Activated CD4-positive, alpha-beta T cell treated with anti-CD3 and anti-CD28 coated beads, Interleukin-2, amount 50 U/mL, for 24 hours (primary cell): ENCODE results near the gene DAND5.
A peak's percentile ranks its signal among the peaks of the same experiment; 100 is the strongest.

Experiments used
- DNase-seq, 2 donors: peaks; one replicate each; pipeline ENCODE4 v3.0.0-alpha.2; 2020; ENCODE audit warnings: low read depth in 1 of 2, low spot score in 1 of 2

The DAND5 gene

GRCh38 chr19:12991296-12991695 is 21.9 kb downstream of the DAND5 start:
- no peak for DNase-seq

DNA sequence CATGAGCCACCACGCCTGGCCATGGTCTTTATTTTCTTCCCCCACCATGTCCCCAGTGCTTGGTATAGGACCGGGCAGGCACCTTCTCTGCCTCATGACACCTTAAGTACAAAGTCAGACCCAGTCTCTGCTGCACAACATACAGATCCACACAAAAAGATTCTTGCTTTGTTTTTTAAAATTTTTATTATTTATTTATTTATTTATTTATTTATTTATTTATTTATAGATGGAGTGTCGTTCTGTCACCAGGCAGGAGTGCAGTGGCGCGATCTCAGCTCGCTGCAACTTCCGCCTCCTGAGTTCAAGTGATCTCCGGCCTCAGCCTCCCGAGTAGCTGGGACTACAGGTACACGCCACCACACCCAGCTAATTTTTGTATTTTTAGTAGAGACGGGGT is 23.4 kb downstream of the DAND5 start:
- DNase-seq: no peak

- DNase-seq: no peak
Measured at GRCh38 chr19:12993562-12993961, 24.2 kb downstream of the DAND5 start.

- DNase-seq: peak in 1 of 2 donors; percentile 21
Measured at GRCh38 chr19:12994701-12995595, 25.6 kb downstream of the DAND5 start, which contains the start of gene NFIX. Gene NFIX (plus strand): TSS chr19:12995475. CDS start chr19:12995838, 363 bp downstream.

- no peak for DNase-seq
Measured at GRCh38 chr19:12995596-12996405, 26.4 kb downstream of the DAND5 start.

DNA sequence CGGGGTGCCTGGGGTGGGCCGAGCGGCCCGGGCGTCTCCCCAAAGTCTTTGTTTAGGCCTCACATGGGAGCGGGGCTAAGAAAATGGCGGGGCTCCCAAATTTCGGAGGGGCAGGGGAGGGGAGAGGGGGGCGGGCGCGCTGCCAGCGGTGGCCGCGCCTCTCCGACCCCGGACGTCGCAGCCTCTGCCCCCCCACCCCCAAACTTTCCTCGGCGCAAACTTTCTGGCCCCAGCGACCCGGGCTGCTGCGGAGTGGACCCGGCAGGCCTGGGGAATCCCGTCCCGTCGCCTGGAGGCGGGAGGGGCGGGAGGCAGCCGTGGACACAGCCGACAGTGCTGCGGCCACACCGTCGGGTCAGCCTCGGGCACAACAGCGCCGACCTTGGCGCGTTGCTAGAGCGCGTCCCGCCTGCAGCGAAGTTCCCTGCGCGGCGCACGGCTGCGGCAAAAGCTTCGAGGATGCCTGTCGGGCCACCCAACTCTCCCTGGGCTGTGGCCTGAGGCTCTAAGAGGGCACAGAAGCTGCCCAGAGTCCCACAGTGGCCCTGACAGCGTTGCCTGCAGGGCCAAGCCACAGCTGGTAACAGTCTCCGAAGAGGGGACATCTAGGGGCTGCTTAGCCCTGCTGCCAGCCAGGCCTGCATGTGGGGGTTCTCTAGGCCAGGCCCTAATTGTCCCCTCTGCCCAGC is 27.2 kb downstream of the DAND5 start:
- DNase-seq: no peak

GRCh38 chr19:12997179-12997966 is 28.0 kb downstream of the DAND5 start:
- no peak for DNase-seq

DNA sequence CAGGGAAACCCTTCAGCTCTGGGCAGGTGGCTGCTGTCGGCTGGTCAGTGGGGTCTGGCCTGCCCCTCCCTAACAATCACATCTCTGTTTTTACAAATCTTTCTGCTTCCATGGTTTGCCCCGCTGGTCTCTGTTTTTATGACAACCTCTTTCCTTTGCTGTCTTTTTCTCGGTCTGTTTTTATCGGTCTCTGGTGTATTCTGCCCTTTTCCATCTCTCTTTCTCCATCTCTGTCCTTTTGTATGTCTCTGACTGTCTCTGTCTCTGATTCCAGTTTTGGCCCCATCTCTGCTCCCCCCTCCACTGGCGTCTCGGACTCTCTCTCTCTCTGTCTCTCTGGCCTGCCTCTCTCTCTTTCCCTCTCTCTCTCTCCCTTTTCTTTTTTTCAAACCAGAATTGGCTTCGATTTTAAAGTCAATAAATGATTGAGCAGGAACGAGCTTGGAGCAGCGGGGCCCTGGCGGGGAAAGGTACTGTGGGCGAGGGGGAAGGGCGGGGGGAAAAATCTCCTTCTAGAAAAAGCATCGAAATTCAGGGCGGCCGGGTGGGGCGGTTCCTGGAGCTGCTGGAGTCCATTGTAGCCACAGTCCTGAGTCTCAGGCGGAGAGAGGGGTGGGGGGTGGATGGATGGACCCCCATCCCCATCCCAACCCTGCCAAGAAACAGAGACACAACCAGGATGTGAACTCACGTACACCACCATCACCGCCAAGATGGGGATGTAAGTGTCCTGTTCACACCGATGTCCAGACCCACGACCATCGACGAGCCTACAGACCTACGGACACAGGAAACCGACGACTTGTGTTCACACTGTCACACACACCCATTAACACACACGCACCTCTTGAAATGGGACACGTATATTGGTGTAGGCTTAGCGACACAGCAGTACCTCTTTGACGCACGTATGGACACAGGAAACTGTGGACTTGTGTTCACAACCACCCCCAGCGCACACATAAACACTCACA is 28.9 kb downstream of the DAND5 start:
- no peak for DNase-seq

DNA sequence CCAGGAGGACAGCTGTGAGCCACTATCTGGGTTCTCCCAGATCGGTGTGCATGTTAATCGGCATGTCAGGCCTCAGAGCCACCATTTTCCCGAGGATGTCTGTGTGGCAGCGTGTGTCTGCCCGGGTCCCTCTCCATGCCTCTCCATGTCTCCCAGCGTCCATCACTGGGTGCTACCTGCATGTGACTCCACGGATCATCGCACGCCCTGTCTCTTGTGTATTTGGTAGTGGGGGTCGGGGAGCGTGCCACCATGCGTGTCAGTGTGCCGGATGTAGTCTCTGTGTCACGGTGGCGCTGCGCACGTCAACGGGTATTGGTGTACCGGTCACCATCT is 31.8 kb downstream of the DAND5 start:
- no peak for DNase-seq

DNA sequence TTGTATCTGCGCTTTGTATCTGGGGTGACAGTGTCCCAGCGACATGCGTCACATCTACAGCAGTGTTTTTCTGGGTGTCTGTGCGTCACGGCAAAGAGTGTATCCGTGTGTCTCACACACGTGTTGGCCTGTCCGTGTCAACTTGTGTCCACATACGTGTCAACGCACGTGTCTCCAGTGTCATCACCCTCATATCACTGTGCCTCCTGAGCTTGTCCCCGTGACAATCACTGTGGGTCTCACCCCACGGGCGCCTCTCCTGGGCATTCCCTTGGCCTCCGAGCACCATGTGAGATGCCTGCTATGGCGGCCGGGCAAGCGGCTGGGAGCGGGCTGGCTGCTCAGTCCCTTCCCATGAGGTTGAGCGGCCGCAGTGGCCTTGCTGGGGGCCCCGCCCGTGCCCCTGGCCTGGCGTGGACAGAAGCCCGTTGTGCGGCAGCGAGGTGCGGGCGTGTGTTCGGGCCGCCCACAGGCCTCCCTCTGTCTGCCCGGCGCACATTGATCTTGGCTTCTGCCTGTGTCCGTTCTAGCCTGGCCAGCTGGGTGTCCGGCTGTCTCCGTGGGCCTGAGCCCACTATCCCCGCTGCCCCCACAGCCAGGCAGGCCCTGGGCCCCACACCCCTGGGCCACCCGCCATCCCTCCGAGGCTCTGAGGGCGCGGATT is 32.3 kb downstream of the DAND5 start:
- DNase-seq: no peak

DNA sequence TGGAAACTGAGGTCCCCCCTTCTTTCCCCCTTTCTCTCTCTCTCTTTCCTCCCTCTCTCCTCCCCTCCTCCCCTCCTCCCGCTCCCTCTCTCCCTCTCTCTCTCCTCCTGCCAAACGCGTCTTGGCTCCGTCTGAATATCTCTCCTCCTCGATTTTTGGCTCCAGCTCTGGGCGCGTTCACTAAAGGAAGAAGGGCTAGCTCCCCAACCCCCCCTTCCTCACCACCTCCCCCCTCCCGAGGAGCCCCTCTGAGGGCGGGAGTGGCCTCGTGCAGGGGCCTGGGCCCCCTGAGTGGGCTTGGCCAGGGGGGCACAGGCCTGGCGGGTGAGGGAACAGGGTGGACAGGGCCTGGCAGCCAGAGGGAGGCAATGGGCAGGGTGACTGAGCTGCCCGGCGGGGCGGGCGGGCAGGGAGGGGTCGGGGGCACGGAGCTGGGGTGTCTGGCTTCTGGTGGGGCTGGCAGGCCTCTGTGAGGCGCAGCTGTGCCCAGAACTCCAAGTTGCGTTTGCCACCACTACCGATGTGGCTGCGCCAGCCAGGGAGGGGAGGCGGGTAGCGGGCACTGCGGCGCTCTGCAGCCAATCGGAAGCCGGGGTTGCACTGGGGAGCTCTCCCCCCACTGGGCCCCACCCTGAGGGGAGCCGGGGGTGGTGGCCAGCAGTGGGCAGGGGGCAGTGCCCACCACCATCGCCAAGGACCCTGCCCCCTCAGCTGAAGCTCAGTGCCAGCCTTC is 33.0 kb downstream of the DAND5 start:
- no peak for DNase-seq

- no peak for DNase-seq
Measured at GRCh38 chr19:13003081-13003480, 33.7 kb downstream of the DAND5 start.

GRCh38 chr19:13004273-13004672 is 34.9 kb downstream of the DAND5 start:
- DNase-seq: no peak

- DNase-seq: no peak
Measured at GRCh38 chr19:13005253-13005652, 35.9 kb downstream of the DAND5 start.

DNA sequence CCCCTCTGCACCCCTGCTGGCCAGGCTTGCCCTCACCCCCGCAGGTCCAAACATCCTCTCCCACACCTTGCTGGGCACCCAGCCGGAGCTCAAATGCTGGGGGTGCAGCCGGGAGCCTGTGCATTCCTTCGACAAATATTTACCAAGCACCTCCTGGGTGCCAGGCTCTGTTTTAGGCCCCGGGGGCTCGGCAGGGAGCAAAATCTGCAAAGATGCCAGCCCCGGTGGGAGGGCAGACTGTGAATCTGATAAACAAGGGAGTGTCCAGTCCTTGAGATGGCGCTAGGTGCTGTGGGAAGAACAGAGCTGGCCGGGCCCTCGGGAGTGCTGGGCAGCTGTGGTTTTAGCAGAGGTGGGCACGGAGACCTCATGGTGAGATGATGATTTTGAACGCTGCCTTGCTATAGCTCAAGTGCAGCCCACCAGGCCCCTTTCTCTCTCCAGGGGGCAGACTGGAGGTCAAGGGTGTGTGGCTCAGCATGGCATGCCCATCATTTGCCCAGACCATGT is 36.5 kb downstream of the DAND5 start:
- no peak for DNase-seq

GRCh38 chr19:13006431-13007281 is 37.3 kb downstream of the DAND5 start:
- no peak for DNase-seq

- DNase-seq: no peak
Measured at GRCh38 chr19:13007292-13008045, 38.1 kb downstream of the DAND5 start.
